DOHH2 (cell line): ENCODE results near the gene SAFB.

ENCODE experiments used
- EZH2phosphoT487 ChIP-seq: fragments of 200-600 bp; sonication (generic); IDR thresholded peaks from 2 replicates; pipeline ENCODE4 v1.6.1; 2017; ENCODE audit warnings: borderline replicate concordance, mild to moderate bottlenecking, antibody characterized with exemption, low read length, moderate library complexity, mixed read lengths
- TF ChIP-seq, protein P1 (sequence below): fragments of 200-600 bp; sonication (generic); IDR thresholded peaks from one replicate; pipeline ENCODE4 v1.5.1; 2014; ENCODE audit warnings: antibody characterized with exemption, mild to moderate bottlenecking, low read depth, low read length; ENCODE audit not compliant: poor library complexity, severe bottlenecking

DNA sequence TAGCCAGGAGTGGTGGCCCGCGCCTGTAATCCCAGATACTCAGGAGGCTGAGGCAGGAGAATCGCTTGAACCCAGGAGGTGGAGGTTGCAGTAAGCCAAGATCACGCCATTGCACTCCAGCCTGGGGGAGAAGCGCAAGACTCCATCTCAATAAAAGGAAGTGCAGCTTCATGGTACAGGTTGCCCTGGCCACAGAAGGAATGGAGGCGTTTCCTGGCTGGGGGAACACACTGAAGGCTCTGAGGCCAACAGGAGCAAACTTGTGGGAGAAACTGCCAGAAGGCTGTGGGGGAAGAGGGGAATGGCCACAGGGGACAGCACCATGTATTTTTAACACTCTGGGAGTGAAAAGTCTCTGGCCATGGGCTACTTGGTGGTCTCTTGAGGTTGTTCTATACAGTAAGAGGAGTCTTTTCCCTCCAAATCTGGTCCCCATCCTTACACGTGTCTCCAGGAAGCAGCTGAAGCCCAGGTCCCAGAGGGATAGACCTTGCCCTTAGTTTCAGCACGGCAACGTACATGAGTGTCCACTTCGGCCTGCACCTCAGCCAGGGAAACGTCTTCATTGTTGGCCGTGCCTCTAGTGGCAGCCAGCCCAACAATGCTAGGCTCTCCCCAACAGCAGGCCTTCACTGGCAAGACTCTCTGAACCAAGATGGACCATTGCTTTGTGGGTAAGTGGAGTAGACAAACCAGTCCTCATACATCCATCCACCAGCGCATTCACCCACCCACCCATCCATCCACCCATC, 50.0 kb downstream of the SAFB start:
- TF ChIP-seq, protein P1, sequence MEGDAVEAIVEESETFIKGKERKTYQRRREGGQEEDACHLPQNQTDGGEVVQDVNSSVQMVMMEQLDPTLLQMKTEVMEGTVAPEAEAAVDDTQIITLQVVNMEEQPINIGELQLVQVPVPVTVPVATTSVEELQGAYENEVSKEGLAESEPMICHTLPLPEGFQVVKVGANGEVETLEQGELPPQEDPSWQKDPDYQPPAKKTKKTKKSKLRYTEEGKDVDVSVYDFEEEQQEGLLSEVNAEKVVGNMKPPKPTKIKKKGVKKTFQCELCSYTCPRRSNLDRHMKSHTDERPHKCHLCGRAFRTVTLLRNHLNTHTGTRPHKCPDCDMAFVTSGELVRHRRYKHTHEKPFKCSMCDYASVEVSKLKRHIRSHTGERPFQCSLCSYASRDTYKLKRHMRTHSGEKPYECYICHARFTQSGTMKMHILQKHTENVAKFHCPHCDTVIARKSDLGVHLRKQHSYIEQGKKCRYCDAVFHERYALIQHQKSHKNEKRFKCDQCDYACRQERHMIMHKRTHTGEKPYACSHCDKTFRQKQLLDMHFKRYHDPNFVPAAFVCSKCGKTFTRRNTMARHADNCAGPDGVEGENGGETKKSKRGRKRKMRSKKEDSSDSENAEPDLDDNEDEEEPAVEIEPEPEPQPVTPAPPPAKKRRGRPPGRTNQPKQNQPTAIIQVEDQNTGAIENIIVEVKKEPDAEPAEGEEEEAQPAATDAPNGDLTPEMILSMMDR = no peak
- TF ChIP-seq EZH2phosphoT487 = no peak
